HS-5 (cell line): ENCODE data around the gene FRMD3.
A peak's percentile ranks its signal among the peaks of the same experiment; 100 is the strongest.

Experiments used
- DNase-seq: peaks from one replicate; pipeline ENCODE4 v3.0.0-alpha.2; 2012; ENCODE audit warnings: low read depth

The FRMD3 gene

DNA sequence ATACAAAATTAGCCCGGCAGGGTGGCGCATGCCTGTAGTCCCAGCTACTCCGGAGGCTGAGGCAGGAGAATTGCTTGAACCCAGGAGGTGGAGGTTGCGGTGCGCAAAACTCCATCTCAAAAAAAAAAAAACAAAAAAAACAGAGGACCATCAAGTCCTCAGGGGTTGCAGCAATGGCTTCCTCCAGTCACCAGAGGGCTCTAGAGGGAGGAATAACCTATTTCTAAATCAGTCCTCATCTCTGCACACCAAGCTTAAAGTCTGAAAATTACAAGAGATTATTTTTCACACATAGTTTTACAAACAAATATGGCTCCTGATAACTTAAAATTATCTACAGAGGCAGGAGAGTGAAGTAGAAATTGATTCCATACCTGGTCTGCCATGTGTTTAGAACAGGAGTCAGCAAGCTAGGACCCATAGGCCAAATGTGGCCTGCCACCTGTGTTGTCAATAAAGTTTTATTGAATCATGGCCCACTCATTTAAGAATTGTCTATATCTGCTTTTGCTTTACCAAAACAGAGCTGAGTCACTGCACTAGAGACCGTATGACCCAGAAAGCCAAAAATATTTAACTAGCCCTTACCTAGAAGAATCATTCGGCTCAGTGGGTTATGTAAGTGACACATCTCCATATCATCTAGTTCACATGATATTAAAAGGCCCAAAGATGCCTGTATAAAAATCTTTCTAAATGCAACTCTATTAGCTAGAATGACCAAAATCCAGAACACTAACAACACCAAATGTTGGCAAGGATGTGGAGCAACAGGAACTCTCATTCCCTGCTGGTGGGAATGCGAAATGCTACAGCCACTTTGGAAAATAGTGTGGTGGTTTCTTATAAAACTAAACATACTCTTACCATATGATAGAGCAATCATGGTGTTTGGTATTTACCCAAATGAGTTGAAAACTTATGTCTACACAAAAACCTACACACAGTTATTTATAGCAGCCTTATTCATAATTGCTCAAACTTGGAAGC lies 207.7 kb downstream of the FRMD3 start:
- DNase-seq = no peak

DNA sequence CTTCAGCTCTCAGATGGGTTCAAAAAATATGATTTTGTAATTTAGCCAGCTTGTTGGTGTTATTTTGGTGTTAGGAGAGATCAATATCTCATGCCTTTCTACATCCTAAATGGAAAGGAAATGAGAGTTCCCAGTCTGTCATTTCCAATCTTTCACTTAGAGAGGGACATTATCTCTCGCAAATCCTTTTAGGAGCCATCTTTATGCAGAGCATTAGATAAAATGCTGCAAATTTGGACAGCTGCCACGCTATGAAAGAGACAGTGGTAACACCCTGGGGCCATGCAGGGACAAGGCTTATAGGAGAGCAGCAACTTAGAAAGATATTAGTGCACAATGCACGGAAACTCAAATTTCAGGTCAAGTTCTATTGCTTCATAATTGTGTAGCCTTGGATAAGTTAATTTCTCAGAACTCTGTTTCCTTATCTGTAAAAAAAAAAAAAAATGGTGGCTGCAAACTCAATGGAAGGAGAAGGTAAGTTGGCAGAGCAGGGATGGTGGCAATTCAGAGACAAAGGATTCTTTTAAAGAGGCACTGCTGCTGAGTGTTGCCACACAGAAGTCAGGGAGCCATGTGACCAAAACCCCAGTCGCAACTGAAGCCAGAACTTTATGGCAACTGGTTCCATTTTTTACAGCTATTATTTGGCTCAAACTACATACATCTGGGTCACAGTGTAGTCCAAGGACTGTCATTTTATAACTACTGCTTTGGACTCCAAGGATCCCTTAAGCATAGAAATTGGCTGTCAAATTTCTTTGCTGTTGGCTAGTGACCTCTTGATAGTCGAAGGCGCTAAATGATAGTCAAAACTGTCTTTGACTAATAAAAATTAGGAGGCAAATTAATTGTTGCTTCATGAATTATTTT lies 210.2 kb downstream of the FRMD3 start:
- no peak for DNase-seq

DNA sequence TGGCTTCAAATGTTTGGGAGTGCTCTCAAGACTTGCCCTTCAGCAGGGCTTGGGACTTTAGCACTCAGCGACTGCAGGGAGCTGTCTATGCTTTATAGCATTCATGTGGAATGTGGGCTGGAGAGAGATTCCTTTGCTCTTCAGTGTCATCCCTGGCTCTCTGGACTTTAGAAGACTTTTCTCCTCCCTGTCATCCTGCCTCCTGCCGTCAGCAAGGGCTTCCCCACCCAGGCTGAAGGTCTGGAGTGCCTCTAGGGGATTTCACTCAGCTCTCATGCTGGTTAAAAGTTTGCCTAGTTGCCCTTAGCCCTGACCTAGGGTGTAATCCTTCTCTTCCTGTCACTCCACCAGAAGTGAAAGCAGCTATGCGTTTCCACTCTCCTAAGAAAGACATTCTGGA lies 210.9 kb downstream of the FRMD3 start:
- no peak for DNase-seq

DNA sequence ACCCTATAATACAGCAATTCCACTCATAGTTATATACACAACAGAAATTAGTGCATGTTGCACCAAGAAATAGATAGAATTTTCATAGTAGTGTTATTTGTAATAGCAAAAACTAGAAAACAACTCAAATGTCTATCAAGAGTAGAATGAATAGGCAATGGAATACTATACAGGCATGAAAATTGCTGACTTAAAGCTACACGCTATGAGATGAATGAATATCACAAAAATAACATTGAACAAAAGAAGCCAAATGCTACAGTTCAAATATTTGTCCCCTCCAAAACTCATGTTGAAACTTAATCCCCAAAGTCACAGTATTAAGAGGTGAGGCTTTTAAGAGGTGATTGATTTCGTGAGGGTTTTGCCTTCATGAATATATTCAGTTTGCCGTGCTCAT lies 215.1 kb downstream of the FRMD3 start:
- DNase-seq = no peak

DNA sequence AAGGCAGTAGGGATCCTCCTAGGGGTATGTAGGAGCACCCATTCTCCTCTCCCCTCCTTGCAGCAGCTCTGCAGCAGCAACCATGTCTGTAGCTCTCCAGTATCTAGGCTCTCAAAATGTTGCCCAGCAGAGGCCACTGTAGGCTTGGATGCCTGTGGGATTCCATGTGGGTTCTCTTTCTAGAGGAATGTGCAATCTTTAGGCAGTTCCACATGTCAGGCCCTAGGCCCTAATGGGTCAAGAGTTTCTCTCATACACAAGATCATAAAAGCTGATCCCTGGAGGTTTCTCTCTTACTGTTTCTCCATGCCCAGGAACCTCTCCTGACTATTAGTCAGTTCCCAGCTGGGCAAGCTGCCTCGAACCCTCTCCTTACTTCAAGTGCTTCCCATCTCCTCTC lies 215.8 kb downstream of the FRMD3 start:
- no peak for DNase-seq

DNA sequence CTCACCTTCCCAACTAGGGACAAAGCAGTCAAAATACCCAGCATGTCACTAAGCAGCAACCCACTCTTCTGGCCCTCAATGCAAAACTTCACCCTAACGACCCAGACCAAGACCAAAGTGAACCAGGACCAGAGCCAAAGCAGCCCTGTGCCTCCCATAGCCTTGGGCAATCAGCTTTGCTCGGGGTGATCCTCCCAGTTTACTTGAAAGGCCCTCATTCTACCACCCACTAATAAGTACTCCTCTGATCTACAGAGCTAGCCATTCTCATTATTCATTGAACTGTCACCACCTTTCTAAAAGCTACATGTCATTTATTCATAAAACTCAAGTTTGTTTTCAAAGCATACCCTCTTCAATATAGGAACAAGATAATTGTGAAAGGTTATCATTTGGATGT lies 221.0 kb downstream of the FRMD3 start:
- DNase-seq = no peak

DNA sequence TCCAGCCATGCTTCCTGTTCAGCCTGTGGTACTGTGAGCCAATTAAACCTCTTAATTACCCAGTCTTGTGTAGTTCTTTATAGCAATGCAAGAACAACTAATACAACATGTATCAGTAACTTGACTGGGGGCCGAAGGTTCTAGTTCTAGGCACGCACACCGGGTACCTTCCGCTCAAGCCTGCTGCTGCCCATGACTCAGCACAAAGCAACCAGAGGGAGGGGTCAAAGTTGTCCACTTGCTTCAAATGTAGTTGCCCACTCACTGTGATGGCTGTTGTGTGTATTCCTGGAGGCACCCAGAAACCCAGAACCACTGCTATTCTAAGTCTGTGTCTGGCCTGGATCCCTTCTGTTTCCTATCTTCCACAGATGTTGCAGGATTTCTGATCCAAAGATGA lies 222.6 kb downstream of the FRMD3 start:
- DNase-seq = no peak

DNA sequence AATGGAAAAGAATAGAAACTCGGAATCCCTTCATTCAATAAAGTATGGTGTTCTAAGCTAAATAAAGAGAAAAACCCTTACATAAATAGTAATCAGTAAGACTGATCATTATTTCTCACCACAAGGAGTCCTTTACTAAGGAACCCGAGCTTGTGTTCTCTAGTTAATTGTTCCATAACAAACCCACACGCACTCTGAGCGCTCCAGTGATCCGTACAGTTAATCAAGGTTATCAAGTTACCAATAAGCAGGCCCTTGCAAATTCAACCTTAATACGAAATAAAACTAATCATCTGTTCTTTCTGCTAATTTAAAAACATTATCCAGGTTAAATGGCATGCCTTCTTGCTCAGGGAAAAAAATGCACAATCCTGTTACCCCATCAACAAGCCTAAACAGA lies 224.4 kb downstream of the FRMD3 start:
- DNase-seq = no peak

DNA sequence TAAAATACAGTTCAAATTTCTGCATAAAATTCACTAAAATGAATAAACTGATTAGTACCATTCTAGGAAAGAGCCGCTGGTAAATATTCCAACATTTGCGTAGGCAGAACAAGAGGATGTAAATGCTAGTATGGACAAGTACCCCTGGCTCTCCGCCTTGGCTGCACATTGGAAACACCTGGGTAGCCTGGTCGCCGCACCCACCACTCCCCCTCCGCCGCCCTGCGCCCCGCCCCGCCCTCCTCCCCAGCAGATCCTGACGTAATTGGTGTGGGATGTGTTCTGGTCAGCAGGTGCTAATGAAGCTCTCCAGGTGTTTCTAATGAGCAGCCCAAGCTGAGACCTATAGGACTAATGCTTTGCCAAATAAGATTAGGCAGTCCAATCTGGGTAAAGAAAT lies 225.7 kb downstream of the FRMD3 start:
- DNase-seq = no peak

DNA sequence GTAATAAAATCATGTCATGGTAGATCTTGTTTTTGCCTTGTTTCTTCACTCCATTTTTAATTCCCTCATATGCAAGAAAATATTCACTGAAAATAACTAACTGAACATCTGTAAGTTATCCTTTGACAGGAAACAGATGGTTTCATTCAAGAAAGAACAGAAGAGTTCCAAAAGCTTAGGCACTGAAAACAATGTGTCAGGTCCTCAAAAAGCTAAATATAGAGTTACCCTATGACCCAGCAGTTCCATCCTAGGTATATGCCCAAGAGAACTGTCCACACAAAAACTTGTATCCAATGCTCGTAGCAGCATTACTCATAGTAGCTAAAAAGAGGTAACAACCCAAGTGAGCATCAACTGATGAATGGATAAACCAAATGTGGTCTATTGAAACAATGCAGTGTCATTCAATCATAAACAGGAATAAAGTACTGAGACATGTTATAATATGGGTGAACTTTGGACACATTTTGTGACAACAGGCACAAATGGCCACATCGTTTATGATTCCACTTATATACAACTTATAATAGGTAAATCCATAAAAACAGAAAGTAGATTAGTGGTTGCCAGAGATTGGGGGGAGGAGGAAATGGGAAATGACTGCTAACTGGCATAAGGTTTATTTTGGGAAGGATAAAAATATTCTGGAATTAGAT lies 231.0 kb downstream of the FRMD3 start:
- DNase-seq = no peak

DNA sequence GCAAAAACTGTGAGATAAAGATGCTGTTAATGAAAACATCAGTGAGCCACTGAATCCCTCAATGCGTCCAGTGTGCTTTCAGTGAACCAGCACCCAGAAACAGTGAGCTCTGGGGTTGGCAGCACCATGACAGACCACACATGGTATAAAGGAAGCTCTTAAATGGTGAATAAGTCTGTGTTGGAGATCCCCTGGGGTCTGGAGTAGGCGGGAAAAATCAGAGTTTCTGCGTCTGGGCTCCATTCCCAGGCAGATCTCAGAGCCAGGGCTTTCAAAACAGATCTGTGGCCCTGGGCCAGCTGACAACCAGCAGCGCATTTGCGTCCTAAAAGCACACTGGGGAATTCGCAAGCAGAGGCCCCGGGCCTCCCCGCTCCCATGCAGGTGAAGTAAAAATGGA lies 233.5 kb downstream of the FRMD3 start:
- peak; percentile 20 for DNase-seq

DNA sequence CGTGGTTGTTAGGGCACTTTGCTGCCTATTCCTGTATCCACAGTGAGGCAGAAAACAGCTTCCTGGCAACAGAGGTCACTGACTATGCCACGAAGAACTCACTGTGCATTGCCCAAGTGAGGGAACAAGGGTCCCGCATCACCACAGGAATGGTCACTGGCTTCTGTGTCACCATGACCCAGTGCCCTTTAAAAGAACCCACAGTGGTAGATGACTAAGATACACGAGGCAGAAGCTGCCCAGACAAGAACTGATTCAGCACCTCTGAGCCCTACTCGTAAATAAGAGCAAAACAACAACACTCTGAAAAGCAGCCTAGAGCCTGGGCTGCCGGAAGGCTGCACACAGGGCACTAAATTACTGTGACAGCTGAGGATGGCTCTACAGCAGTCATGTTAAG lies 238.6 kb downstream of the FRMD3 start:
- peak; percentile 64 for DNase-seq

DNA sequence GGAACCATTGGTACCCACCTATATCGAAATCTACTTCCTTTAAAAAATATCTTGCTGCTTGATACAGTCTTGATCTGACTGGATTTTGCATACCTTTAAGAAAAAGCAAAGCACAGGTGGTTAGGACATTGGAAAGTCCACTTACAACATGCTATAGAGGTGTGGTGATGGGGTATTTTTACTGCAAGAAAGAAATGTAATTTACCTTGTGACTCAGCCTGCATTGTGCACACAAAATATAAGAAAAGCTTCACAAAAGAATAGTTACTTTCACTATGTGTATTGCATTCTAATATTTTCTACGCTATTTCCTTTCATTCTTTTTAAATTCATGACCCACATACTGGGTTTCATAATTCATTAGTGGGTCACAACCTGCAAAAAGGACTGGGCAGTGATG lies 239.1 kb downstream of the FRMD3 start:
- no peak for DNase-seq

DNA sequence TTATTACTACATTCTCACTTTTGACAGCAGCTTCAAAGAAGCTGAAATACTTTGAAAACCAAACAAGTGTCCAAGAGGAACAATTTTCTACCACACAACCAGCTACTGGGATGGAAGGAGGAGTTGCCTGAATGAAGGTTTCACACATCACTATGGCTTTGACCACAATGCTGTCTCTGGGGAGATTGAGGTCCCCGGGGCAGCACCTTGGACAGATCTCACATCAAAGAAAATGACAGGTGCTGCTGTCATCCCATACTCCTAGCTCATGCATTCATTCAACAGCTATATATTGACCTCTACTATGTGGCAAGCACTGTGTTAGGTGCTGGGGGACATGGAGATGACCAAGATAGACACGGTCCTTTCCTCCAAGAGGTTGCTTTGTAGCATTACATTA lies 242.1 kb downstream of the FRMD3 start:
- DNase-seq = no peak

DNA sequence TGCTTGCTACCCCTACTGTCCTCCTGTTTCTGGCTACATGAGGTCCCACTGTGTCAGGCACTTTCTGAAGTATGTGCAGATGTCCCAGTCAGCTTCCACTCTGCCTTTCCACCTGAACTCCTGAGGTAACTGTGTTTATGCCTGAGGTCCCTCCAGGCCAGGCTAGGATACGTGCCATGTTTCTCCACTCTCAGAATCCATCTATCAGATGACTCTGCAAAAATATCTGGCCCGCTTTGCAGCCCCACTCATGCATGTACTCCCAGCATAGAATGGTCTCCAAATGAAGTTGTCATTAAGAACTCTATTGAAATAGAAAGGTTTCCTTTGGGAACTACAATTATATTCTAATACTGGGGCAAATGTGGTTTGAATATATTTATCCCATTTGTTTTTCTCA lies 243.4 kb downstream of the FRMD3 start:
- DNase-seq = no peak

DNA sequence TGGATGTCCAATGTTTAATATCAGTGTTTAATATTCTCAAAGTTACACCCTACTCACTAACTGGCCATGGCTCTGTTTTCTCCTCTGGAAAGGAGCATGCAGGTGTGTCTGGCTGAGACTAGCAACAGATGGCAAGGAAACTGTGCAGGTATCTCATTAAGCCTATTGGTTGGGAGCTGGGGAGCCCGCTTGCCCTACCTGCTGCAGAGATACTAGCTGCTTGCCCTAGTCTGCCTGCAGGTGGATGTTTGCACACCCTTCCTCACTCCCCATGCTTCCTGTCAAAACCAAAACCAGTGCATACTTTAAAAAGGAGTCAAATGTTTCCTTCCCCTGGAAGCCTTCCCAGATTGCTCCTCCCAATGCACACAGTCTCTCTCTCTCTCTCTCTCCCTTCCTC lies 247.0 kb downstream of the FRMD3 start:
- no peak for DNase-seq

DNA sequence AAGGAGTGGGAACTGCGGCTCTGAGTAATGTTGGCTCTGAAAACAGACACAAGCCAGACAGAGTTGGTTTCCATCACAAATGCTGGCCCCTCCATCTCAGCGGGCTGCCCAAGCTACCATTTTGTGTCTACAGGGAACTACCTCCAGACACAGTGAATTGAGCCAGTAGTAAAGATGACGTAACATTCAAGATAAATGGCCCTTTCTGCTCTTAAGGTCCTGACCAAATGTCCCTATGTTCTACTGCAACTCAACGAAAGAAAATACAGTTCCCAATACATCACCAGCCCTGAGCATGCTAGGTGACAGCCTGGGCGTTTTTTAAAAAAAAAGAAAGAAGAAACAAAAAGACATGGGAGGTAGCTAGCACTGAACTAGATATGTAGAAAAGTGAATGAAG lies 247.5 kb downstream of the FRMD3 start:
- no peak for DNase-seq

DNA sequence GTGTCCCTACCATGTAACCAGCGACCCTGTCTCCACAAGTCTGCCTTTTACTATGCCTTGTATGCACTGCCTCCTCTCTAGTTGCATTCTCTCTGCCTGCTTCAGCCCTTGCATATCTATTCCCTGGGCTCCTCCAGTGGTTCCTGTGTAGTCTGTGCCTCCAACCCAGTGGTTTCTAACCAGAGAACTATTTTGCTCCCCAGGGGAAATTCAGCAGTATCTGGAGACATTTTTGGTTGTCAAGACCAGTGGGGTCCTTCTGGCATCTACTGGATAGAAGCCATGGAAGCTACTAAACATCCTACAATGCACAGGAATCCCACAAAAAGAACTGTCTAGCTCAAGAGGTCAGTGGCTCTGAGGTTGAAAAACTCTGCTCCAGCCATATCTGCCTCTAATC lies 251.2 kb downstream of the FRMD3 start:
- DNase-seq = no peak

DNA sequence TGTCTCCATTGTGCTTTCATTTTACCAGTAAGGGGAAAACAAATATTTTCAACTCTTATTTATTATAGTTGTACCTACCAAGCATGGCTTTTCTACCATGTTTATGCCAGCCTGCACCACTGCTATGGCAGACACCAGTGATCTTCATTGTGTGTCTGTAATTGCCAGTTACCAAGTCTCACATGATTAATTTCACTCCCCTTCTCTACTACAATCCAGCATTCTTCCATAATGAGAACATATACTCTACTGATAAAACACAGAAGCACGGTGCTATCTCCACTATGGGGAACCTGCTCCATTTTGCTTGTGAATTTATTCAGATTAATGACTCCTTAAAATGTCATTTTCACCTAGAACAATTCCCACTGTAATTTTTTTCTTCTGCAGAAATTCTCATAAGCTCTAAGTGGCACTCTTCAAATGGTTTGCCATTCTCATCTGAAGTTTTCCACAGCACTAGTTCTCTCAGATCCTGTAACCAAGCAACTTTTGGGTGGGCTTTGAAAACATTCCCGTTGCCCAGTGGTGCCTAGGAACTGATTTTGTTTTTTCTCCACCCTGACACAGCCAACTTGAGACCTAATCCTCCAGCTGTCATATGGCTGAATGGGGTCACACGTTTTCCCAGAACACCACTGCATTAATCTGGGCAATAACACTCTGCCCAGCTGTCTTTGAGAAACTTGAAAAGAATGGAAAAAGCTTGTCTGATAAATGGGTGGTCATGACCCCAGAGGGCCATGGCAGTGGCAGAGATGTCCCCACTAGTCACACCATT lies 252.6 kb downstream of the FRMD3 start:
- no peak for DNase-seq

DNA sequence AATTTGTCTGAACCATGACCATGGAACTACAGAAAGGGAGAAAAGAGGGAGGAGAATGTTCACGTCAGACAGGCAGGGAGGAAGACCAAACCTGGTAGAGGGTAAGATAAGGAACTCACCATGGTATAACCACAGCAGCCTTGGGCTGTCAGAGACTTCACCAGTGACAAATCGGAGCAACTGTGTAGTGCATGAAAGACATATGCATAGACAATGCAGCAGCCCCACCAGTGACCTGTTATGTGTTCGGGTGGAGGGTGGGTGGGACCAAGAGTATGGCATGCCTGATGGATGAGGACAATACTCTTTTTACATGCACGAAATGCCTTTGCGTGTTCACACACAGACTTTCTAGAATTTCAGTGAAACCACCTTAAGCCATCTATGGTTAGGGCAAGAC lies 253.5 kb downstream of the FRMD3 start:
- DNase-seq = no peak

DNA sequence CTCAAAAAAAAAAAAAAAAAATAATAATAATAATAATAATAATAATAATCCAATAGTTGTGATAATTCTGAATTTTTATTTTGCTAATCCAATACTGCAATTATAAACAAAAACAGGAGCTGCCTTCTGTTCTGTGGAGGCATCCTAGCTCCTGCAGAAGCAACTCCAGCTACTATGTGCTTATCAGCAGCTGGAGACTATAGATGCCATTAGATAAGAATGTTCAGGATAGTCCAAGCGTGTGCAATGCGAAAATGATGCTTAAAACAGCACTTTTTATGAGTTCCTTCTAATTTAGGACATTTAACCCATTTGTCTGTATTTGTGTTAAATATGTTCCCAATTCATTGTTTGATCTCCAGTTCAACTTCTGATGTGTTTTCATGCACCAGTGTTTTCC lies 254.7 kb downstream of the FRMD3 start:
- no peak for DNase-seq
